NCI-H446 treated with DMSO at 0.1 percent for 48 hours (cell line): ENCODE data around the gene TBC1D14.
"Not testable (repeated sequence)": the region's sequence is repeated elsewhere in the genome, so short reads cannot be mapped to it uniquely, and the experiment has no call there.

Experiments
- DNase-seq: peaks from one replicate; lab custom pipeline; 2025; lab: John Stamatoyannopoulos, UW

The TBC1D14 gene

DNA sequence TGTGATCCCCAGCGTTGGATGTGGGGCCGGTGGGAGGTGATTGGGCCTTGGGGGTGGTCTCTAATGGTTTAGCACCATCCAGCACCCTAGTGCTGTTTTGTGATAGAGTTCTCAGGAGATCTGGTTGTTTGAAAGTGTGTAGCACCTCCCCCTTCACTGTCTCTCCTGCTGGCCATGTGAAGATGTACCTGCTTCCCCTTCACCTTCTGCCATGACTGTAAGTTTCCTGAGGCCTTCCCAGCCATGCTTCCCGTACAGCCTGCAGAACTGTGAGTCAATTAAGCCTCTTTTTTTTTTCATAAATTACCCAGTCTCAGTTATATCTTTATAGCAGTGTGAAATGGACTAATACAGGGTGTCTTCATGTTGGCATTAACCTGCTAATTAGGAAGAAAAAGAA, 19.3 kb upstream of the TBC1D14 start:
- DNase-seq = no peak

- DNase-seq = not testable (repeated sequence)
These were observed 18.7 kb upstream of the TBC1D14 start for GRCh38 chr4:6890971-6891370.

- no peak for DNase-seq
These were observed 18.0 kb upstream of the TBC1D14 start for GRCh38 chr4:6891436-6892170.

GRCh38 chr4:6892190-6892908, 17.3 kb upstream of the TBC1D14 start:
- no peak for DNase-seq

- no peak for DNase-seq
These were observed 16.8 kb upstream of the TBC1D14 start for GRCh38 chr4:6892909-6893202.

DNA sequence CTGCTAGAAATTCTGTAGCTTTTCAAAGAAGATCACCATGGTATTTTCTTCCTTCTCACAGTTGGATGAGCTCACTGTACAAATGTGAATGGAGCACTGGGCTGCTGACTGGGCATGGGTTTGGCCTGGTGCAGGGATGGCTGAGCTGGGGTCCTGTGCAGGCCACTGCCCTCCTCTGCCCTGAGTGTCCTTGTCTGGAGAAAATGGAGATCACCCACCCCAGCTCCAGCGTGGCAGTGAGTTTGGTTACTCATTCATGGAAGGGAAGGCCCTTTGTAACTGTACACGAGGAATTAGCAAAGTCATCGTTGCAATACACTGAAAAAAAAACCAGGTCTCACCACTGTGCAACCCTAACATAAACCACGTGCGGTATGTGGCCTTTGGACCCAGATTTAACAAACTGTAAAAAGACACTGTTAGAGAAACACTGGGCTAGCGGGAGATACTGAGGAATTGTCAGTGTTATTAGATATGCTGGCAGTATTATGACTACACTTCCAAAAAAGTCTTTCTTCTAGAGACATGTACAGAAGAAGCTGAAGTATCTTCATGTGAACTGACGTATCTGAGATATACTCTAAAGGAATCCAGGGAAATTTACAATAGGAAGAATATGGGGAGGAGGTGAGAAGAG, 16.1 kb upstream of the TBC1D14 start:
- DNase-seq = no peak

- no peak for DNase-seq
These were observed 15.5 kb upstream of the TBC1D14 start for GRCh38 chr4:6894086-6894478.

DNA sequence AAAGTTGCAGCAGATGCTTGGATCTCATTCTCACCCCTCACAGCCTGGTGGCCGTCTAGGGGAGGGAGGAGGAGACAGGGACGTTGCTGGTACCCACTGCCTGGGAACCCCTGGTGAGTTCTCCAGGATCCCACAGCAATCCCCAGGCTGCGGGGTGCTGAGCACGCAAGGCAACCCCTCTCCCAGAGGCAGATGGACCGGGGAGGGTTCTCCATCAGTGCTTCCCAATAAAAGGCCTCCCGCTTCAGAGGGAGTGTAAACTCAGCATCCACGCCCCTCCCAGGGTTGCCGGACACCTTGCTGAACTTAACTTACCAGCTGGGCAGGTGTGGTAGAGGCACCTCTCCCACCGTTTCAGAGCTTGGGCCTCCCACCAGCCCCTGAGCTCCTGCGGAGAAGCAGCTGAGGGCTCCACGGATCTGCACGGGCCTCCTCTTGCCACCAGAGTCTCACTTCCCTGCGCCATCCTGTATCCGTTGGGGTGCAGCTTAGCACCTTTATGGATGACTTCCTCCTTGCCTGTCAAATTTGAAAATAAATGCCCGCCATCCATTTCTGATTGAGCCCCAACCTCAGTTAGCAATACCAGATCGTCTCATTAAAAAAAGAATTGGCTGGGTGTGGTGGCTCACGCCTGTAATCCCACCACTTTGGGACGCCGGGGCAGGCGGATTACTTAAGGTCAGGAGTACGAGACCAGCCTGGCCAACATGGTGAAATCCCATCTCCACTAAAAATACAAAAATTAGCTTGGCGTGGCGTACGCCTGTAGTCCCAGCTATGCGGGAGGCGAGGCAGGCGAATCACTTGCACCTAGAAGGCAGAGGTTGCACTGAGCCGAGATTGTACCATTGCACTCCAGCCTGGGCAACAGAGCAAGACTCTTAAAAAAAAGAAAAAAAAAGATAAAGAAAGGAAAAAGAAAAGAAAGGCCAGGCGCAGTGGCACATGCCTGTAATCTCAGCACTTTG, 14.8 kb upstream of the TBC1D14 start:
- no peak for DNase-seq

DNA sequence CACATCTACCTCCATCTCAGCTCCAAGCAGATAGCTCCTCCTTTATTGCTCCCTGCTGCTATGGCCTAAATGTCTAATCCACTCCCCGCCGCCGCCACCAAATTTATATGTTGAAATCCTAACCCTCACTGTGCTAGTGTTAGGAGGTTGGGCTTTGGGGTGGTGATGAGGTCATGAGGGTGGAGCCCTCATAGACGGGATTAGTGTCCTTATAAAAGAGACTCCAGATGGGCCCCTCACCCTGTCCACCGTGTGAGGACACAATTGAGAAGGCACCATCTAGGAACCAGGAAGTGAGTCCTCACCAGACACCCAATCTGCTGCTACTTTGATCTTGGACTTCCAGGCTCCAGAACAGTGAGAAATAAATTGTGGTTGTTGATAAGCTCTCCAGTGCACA, 13.6 kb upstream of the TBC1D14 start:
- DNase-seq = no peak

DNA sequence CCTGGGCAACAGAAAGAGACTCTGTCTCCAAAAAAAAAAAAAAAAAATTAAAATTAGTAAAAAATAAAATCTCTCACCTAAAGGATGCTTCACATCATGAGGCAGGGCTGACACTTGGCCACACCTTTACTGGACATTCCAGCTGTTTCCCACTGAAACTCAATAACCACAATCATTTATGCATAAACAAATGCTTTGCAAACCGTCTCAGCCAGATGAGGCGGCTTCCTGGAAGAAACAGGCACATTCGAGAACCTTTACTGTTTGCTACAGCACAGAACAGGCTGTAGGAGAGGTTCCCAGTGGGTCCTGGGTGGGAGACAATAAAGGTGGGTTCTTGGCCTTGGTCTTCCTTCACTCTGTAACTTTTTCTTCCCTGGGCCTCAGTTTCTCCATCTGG, 10.9 kb upstream of the TBC1D14 start:
- no peak for DNase-seq

DNA sequence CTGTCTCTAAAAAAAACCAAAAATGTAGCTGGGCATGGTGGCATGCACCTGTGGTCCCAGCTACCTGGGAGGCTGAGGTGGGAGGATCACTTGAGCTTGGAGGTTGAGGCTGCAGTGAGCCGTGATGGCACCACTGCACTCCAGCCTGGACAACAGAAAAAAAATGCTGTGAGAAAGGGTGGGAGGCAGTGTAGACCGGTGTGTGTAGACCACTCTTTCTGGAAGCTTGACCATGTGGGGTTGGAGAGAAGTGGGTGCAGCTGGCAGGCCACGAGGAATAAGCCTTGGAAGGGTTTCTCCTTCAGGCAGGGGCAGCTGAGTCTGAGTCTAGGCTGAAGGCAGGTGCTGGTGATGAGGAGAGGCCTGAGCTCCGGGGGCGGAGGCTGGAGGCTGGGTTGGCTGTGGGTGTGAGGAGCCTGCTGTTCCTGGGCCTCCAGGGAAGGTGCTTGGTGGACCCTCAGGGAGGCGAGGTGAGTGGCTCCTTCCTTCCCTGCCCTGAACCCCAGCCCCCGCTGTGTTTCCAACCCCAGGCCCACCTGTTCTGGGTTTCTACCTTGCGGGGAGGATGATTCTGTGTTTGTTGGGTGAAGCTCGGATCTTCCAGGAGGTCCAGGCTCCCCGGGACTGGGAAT, 9.3 kb upstream of the TBC1D14 start:
- DNase-seq = no peak

DNA sequence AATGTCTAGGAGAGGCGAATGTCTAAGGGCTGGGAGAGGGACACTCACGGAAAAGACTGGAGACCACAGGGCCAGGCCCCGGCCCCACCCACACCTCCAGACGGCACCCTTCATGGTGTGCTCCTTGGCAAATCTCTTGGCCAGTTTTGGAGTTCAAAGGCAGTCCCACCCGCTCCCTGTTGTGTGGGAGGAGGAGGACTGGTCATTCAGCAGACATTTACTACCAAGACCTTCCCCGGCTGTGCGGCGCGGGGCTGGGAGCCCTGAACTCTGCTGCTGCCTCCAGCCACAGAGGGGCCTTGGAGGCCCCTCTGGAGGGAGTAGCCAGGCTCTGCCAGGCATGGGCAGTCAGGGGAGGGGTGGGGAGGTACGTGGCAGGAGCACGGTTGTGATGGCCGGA, 8.7 kb upstream of the TBC1D14 start:
- no peak for DNase-seq

GRCh38 chr4:6901669-6902317, 7.8 kb upstream of the TBC1D14 start:
- no peak for DNase-seq

- no peak for DNase-seq
These were observed 7.1 kb upstream of the TBC1D14 start for GRCh38 chr4:6902318-6903042.

DNA sequence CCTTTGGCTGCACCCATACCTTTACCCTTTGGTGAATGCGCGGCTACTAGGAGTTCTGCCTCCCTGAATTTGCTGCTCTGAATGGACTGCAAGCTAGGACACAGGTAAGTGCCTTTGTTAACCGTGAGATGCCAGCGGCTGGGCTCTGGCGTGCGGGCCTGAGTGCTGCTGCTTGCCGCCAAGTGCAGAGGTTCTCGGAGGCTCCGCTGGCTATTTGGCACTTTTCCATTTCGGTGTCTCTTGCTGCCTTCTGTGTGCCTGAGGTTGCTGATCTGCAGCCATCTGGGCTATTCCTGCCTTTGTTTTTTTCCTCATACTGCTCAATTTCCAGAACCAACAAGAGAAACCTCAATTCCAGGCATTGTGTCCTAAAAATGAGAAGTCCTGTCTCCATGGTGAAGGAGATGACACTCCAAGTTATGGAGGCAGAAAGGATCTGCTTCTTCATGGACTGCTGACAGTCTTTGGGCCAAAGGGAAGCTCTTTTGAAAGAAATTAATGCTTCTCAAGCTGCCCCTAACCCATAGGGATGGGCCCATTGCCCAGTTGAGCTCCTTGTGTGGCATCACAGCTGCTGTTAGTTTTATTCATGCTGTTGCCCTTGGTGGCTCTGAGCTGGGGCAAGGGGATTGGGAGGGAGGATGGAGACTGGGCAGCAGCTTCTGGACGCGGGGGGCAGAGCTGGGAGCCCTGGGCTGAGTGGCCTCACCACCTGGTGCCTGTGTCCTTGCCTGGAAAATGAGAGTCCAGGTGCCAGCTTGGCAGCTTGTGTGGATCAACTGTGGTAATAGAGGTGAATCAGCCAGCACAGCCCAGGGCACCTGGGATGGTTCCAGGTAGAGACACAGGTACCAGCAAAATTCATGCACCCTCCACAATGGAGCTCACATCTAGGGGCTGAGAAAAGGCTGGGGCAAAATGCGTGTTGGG, 3.8 kb upstream of the TBC1D14 start:
- peak; percentile 53 for DNase-seq

GRCh38 chr4:6906486-6906885, 3.1 kb upstream of the TBC1D14 start:
- DNase-seq = not testable (repeated sequence)

- no peak for DNase-seq
These were observed 1.9 kb upstream of the TBC1D14 start for GRCh38 chr4:6907658-6908191.

DNA sequence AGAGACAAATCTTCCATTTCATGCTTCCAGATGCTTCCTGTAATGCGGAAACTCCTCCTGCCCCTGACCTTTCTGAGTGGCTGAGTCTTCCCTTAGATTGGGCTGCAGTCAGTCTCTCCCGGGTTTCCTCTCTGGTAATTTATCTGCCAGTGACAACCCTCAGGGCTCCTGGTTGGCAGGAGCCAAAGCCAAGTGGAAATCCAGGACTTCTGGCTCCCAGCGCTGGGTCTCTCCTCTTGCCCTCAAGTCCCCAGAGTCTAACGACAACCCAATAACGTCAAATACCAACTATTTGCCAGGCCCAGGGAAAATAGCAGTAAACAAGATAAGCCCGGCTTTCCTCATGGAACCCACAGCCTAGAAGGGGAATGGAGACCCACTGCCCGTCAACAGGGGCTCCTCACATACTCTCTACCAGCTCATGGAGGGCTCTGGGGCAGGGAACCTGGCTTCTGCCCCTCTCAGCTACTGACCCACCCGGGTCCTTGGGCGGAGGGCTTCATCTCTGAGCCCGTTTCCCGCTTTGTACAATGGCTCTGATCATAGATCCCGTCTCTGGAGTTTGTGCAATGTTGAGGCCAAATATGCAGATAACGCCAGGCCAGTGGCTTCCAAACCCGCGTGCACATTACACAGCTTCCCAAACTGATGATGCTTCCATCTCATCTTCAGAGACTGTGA, 1.1 kb upstream of the TBC1D14 start:
- no peak for DNase-seq

DNA sequence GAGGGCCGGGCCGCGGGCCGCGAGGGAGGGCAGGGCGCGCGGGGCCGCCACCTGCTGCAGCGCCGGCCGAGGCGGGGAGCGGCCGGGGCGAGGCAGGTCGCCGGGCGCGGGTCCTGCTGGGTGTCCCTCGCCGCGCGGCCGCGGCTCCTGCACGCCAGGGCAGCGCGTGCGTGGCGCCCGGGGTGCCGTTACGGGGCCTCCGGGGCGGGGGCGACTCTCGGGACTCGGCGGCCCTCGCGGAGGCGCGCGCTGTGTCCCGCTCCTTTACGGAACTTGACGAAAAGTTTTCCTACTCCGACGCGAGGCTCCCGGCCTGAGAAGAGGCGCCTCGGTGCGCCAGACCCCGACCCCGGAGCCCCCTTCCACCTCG, 329 bp downstream of the TBC1D14 start:
- no peak for DNase-seq
